GM18511 (cell line): ENCODE results near the gene ZSWIM3.

Experiments used
- ATAC-seq: cut with Tn5 transposase; IDR thresholded peaks from one replicate; pipeline ENCODE4 v1.9.1; 2021; ENCODE audit warnings: mild to moderate bottlenecking, moderate library complexity; ENCODE audit not compliant: unreplicated experiment

ZSWIM3 gene

GRCh38 chr20:45927071-45927878 lies 69.9 kb downstream of the ZSWIM3 start:
- ATAC-seq, result no peak
